ENCODE results near the gene DLST. TPM values are rescaled to one million over a fixed set of nuclear protein-coding genes. Genes with fewer than 3 reads are reported as not detected.

The DLST gene
- total RNA-seq, 1 experiment from 2014 or later, result 51.6 TPM

DNA sequence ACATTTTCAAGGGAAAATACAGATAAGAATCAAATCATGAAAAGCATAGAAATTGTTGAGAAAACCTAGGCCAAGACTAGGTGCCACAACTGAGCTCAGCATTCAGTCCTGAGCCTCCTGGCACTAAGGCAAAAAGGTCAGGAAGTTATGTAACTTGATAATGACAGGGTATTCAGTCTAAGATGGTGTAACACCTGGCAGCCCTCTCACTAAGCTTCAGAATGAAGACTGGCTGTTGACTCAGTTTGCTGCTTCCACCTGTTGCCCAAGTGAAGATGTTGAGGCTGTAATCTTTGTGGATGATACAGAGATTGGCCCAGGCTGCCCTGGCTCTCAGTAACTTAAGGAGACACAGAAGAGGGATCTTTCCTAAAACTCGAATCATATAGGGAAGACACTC is 25.4 kb upstream of the DLST start:
- DNase-seq (ENCODE audit: low read depth, low spot score), result no peak
- in situ Hi-C loops (cut with HindIII; ENCODE audit: low pct_unique_long_range_greater_than_20kb, low sequenced_read_pairs), result no loop called here

DNA sequence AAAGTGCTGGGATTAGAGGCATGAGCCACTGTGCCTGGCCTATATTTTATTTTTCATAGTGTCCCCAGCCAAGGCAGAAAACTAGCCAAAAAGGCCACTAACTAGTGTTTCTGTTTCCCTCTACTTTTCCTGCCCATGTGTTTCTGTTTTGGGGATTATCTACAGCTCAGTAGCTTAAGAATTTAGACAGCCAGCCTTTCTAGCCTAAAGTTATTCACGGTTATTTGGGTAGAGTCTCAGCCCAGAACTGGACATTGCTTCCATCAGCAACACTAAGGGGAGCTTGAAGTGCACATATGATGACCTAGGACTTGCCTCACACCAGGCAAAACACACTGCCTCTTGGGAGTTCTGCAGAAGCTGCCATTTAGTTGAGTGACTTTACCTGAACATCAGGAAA is 23.7 kb upstream of the DLST start:
- DNase-seq (ENCODE audit: low read depth, low spot score), result no peak
- in situ Hi-C loops (cut with HindIII; ENCODE audit: low pct_unique_long_range_greater_than_20kb, low sequenced_read_pairs), result no loop called here

DNA sequence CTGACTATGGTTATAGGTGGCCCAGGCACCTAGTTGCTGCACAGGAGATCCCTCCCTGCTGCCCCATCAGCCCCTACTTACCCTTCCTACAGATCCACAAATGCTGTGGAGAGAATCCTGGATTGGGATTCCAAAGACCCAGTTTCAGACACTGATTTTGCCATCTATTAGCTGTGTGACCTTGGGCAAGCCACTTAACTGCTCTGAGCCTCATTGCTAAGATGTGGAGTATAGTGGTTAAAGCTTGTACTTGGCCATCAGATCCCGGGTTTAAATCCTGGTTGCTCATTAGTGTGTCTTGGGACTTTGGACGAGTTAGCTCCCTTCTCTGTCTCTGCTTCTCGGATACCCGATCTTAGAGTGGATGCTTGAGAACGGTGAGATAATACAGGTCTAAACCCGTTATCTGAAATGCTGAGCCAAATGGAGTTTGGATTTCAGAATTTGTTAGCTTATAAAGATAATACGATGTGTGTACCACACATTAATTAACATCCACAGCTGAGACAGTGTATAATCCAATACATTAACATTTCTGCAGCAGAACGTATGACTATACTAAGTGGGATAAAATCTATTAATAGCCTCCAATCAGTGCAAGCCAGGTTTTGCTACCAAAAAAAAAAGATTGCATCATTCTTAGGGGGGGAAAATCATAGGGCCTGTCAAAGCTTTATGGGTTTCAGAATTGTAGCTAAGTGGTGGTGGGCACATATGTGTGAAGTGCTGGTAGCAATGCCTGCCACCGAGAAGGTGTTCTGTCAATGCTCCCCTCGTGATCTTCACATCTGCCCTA is 21.8 kb upstream of the DLST start:
- in situ Hi-C loops (cut with HindIII; ENCODE audit: low pct_unique_long_range_greater_than_20kb, low sequenced_read_pairs), result no loop called here
- DNase-seq (ENCODE audit: low read depth, low spot score), result no peak

DNA sequence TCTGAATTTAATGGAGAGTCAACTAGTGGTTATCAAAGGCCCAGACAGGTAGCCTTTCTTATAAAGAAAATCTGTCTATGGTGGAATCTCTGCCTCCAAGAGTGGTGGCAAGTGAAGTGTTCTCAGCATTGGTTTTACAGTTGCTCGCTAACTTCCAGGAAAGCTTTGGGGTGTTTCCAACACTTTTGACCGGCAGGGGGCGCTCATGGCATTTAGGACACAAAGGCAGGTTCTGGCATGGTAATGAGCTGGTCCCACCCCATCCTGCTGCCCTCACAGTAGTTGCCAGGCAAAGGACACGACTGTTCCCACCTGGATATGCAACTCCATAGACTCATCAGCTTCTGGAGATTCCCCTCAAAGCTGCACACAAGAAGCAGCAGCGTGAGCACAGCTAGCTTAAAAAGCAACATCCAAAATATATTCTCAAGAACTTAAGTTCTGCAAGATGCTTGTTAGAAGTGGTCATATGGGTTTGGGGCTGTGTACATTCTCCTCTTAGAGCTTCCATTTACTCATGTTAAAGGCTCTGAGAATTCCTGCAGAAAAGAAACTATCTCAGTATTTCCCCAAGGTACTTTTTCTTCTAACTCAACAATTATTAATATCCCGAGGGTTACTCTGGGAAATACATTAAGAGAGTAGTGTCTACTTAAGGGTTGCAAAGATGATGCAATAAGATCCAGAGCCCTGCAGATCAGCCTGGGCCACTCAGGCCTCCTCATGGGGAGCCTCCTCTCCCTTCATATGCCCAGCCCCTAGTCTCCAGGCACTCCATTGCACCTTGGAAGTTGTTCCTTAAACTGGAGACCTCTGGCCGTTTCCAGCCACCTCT is 20.6 kb upstream of the DLST start:
- peak; percentile 88 for DNase-seq (ENCODE audit: low read depth, low spot score)
- in situ Hi-C loops (cut with HindIII; ENCODE audit: low pct_unique_long_range_greater_than_20kb, low sequenced_read_pairs), result no loop called here

DNA sequence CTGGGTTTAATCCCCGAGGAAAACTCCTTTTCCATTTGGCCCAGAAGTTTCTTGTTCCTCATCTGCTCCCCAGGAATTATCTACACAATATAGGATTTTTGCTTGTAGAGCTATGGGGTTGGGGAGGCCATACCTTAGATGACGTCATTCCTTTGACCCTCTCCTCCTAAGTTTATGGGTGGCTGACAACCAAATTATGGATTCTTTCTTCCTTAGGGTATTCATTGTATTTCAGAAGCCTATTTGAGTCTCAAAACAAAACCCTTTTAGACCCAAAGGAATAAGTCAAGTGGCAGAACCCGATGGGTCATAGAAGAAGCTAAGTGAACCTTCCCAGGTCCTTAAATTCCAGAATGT is 20.0 kb upstream of the DLST start:
- in situ Hi-C loops (cut with HindIII; ENCODE audit: low pct_unique_long_range_greater_than_20kb, low sequenced_read_pairs), result no loop called here
- no peak for DNase-seq (ENCODE audit: low read depth, low spot score)

DNA sequence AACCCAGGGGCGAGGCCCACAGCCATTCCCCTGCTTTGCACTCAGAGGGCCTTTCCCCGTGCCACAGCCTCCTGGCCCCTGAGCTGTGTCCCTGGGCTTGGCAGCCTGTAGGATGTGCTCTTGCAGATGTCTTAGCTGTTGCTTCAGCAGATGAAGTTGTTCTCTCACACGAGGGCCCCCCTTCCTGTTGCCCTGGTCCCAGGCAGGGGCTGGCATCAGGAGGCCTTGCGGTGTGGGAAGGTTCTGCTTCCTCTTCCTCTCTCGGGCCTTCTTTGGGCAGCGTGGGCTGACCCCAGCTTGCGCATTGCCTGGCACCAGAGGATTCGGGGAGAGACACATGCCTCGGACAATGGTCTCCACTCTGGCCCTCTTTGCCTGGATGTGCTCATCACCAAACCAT is 18.4 kb upstream of the DLST start:
- in situ Hi-C loops (cut with HindIII; ENCODE audit: low pct_unique_long_range_greater_than_20kb, low sequenced_read_pairs), result no loop called here
- no peak for DNase-seq (ENCODE audit: low read depth, low spot score)

DNA sequence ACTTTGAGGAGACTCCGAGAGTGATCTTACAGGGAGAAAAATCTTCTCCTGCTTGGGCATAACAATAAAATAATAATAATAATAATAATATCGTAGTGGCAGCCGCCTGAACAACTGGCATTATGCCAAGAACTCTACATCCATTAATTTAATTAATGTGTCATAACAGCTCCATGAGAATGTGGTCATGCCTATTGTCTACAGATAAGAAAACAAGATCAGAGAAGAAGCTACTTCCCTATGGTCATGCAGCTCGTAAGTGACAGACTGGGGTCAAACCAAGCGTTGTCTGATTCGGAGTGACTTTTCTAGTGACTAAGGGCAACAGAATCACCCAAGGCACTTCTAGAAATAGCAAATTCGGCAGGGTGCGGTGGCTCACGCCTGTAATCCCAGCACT is 17.5 kb upstream of the DLST start:
- in situ Hi-C loops (cut with HindIII; ENCODE audit: low pct_unique_long_range_greater_than_20kb, low sequenced_read_pairs), result no loop called here
- no peak for DNase-seq (ENCODE audit: low read depth, low spot score)

DNA sequence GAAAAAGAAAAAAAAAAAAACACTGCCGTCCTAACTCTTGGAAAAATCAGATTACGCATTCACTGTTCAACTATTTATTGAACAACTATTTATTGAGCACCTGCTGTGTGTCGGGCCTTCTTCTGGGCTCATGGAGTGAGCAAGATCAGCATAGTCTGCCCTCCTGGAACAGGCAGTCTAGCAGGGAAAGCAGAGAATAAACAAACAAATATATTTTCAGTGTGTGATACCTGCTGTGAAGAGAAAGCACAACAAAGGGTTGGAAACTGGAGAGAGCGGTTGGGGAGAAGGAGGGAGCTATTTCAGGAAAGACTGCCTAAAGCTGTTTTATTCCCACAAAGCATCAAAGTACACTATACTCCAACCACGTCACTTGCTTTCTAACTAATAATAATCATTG is 16.6 kb upstream of the DLST start:
- no peak for DNase-seq (ENCODE audit: low read depth, low spot score)
- in situ Hi-C loops (cut with HindIII; ENCODE audit: low pct_unique_long_range_greater_than_20kb, low sequenced_read_pairs), result no loop called here

DNA sequence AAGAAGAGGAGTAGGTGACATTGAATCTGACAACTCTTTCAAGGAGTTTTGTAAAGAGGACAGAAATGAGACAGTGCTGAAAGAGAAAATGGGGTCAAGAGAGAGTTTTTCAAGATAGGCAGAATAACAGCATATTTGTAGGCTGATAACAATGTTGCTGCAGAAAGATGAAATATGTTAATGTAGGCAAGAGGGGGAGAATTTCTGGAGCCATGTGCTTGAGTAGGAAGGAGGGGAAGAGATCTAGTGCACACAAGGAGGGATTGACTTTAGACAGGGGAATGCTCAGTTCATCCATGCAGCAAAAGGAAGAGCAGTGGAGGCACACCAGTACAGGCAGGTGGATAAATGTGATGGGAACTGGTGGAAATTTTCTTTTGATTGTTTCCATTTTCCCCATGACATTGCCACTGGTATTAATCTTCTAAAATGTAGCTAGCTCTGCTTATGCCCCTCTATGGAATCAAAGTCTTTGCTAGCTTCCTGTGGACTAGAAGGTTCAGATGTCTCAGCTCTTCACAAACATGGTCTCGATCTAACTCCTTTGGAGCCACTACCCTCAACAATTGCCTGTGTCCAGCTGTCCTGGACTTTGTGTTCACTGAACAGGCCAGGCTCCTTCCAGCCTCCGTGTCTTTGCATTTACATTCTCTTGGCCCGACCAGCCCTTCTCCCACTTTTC is 14.9 kb upstream of the DLST start:
- no peak for DNase-seq (ENCODE audit: low read depth, low spot score)
- in situ Hi-C loops (cut with HindIII; ENCODE audit: low pct_unique_long_range_greater_than_20kb, low sequenced_read_pairs), result no loop called here

DNA sequence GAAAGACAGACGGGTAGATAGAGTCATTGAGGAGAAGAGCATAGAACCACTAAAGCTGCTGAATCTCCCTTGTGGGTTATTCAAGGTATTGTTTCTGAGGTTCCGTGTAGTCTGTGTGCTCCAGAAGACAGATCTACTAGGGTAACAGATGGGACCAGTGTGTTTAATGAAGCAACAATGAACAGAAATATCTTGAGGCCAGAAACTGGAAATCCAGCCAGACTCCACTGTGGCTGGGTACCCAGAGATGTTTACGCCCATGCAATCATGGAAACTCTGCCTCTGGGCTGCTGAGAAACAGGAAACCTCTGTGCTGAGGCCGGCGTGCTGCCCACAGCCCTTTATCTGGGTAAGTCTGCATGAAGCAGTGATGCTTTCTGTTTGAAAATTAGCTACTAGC is 14.0 kb upstream of the DLST start:
- in situ Hi-C loops (cut with HindIII; ENCODE audit: low pct_unique_long_range_greater_than_20kb, low sequenced_read_pairs), result no loop called here
- peak; percentile 35 for DNase-seq (ENCODE audit: low read depth, low spot score)

DNA sequence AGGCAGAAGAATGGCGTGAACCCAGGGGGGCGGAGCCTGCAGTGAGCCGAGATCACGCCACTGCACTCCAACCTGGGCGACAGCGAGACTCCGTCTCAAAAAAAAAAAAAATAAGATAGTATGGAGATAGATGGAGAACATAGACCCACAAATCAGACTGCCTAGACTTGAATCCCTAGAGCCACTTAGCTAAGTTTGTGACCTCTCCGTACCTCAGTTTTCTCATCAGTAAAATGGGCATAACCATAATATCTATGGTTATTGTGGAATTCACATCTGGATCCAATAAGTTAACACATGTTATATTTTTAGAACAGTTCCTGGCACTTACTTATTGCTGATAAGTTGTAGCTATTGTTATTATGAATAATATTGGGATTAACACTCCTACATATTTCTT is 13.0 kb upstream of the DLST start:
- in situ Hi-C loops (cut with HindIII; ENCODE audit: low pct_unique_long_range_greater_than_20kb, low sequenced_read_pairs), result no loop called here
- no peak for DNase-seq (ENCODE audit: low read depth, low spot score)

DNA sequence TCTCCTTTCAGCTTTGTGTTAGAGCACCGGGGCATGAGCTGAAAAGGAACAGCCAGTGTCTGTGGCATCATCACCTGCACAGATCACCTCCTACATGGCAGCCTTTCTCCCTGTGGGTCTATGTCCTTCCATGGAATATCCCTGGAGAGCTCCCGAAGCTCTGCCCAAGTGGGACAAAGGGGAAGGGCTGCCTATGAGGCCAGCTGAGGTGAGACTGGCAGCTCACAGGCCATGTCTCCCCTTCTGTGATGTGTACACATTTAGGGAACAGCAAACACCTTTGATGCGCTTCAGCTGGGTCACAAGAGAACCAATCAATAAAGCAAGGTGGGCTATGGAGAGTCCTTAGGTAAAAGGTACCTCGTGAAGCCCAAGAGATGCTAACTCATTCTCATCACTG is 9.9 kb upstream of the DLST start:
- no peak for DNase-seq (ENCODE audit: low read depth, low spot score)
- in situ Hi-C loops (cut with HindIII; ENCODE audit: low pct_unique_long_range_greater_than_20kb, low sequenced_read_pairs), result no loop called here

DNA sequence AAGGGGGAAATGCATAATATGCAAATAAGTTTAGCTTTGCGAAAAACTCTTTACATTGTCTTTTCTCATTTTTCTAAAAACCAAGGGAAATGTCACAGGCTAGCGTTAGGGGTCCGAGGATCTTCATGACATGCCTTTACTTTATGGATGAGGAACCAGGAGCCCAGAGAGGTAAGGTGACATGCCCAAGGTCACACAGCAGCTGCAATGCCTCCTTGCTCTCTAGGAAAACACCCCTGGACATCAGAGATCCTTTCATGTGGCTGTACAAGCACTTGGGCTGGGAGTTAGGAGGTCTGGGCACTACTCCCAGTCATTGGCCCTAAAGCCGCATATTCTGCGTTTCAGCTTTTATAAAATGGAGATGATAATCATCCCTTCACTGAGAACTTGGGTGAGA is 6.5 kb upstream of the DLST start:
- in situ Hi-C loops (cut with HindIII; ENCODE audit: low pct_unique_long_range_greater_than_20kb, low sequenced_read_pairs), result no loop called here
- no peak for DNase-seq (ENCODE audit: low read depth, low spot score)

DNA sequence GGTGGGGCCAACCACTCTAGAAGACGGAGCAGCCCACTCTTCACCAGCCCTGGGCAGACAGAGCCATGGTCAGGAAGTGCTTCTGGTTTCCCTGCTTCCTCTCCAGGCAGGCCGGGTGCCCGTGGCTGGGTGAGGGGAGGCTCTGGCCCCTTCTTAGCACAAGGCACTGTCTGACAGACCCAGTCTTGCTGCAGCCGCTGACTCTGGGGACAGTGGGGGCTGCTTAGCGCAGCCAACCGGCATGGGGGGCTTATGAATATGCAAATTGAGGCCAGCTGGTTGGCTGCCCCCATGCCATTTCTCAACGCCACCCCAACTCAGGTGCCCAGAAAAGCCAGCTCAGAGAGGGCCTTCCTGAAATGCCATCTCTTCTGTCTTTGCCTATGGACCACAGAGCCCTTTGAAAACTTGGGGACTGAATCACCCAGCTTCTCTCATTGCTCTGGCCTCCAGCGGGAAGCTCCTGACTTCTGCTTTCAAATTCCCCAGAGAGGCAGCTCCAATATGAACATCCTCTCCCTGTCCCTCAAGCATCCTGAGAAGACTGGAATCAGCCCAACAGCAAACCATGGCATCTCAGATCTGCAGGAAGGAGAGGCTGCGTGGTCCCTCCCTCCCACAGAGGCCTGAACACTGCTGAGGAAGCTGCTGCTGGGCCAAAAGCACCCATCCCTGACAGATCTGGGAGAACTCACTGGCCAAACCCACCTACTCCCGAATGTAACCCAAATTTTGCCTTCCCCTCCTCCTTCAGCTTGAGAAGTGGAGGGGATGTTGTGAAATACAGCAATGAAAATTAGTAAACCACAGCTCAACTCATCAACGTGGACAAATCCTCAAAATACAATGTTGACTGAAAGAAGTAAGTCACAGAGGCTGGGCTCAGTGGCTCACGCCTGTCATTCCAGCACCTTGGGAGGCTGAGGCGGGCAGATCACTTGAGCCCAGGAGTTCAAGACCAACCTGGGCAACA is 5.5 kb upstream of the DLST start, which contains the start of gene PROX2:
Gene PROX2 (minus strand): TSS at position 205 of the 973 bp plus-strand sequence. CDS start 12,311 bp downstream, outside the sequence.
- no peak for DNase-seq (ENCODE audit: low read depth, low spot score)
- in situ Hi-C loops (cut with HindIII; ENCODE audit: low pct_unique_long_range_greater_than_20kb, low sequenced_read_pairs), result no loop called here

DNA sequence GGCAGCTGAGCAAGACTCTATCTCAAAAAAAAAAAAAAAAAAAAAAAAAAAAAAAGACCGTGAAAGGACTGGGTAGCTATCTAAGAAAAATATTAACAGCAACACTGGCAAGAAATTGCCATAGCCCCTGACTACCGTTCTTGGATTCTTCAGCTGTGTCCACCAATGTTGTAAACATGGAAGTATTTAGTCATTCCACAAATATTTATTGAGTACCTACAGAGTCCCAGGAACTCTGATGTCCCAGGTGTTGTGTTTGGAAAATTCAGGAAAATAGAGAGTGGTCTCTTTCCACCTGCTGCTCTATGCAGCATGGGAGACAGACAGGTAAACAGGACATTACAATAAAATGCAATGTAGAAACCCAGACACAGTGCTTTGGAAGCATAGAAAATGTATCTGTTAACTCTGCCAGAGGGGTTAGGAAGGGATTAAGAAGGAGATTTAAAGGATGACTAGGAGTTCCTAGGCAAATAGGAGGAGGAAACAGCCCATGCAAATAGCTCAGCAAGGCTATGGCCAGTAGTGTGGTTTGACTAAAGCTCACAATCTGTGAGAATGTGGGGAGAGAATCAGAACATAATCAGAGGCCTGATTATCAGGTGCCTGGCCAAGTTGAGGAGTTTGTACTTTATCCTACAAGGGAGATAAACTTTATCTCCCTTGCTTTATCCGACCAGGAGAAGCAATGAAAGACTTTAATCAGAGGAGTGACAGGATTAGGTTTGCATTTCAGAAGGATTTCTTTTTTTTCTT is 2.1 kb upstream of the DLST start:
- no peak for DNase-seq (ENCODE audit: low read depth, low spot score)
- in situ Hi-C loops (cut with HindIII; ENCODE audit: low pct_unique_long_range_greater_than_20kb, low sequenced_read_pairs), result no loop called here

DNA sequence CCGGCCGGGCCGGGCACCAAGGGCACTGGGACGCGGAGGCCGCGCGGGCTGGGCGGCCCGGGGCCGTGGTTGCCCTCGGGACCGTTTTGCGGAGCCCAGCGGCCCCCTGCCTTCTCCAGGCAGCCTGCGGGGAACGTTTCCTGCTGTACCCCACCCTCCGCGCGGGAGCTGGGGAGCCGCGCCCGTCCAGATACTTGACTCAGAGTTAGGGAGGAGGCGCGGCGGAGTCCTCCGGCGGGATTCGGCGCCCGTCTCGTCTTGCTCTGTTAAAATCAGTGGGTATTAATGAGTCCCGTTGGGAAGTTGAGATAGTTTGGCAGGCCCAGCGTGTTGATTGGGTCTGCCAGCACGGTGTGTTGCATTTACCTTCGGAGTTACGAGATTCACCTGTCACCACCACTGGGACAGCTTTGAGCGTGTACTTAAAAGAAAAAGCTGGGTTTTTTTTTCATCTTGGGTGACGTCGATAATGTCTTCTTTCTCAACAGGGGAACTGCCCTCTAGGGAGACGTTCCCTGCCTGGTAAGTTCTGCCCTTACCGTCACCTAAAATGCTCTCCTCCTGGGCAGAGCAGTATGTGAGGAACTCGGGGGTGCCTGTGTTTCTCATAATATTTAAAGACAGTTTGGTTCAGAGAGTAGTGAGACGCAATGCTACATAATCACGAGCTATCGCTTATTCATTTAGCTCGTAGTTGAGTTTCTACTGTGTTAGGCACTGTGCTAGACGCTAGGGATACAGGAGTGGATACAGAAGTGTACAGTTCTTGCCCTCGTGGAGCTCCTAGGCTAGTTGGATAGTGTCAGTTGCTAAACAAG is 596 bp downstream of the DLST start:
- peak; percentile 13 for DNase-seq (ENCODE audit: low read depth, low spot score)
- in situ Hi-C loops (cut with HindIII; ENCODE audit: low pct_unique_long_range_greater_than_20kb, low sequenced_read_pairs), result no loop called here
